GM18868 (cell line): ENCODE results near the gene AP1G1.
"Not testable (repeated sequence)": the region's sequence is repeated elsewhere in the genome, so short reads cannot be mapped to it uniquely, and the experiment has no call there.

ENCODE experiments used
- ATAC-seq: cut with Tn5 transposase; IDR thresholded peaks from one replicate; pipeline ENCODE4 v1.9.1; 2021; ENCODE audit warnings: mild to moderate bottlenecking, moderate library complexity; ENCODE audit not compliant: unreplicated experiment

Gene AP1G1

DNA sequence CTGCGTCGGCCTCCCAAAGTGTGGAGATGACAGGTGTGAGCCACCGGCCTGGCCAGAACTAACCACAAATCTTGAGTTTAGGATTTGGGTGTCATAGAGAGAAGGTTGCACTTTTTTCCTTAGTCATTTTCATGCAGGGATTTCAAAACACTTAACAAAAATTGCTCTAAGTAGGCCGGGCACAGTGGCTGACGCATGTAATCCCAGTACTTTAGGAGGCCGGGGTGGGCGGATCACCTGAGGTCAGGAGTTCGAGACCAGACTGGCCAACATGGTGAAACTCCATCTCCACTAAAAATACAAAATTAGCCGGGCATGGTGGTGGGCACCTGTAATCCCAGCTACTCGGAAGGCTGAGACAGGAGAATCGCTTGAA is 1.5 kb upstream of the AP1G1 start:
- ATAC-seq = not testable (repeated sequence)

DNA sequence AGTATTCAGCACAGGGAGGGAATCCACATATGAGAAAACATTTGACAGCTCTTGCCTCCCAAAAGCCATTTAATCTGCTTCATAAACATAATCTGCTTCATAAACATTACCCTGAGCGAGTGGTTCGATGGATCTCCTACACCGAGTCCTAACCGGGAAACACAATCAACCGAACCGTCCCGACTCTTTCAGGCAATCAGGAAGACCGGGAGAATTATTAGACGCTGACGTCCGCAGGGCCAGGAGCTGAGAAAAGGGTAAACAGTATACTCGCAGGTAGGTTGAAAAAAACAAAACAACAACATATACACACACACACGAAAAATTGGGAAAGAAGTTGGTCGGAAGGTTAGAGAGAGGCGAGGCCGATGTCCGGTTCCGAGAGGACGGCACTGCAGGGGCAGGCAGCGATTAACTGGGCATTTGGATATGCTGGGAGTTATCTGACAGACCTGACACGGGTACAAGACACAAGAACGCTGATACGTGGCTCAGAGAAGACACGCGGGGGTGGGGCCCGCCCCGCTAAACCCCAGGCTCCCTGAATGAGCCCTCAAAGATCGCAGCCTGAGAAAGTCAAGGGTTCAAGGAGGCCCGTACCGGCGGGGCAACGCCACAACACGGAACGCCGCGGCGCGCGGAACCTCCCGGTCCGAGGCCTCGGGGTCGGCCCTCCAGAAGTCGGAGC is 585 bp downstream of the AP1G1 start:
- ATAC-seq = peak; percentile 38

DNA sequence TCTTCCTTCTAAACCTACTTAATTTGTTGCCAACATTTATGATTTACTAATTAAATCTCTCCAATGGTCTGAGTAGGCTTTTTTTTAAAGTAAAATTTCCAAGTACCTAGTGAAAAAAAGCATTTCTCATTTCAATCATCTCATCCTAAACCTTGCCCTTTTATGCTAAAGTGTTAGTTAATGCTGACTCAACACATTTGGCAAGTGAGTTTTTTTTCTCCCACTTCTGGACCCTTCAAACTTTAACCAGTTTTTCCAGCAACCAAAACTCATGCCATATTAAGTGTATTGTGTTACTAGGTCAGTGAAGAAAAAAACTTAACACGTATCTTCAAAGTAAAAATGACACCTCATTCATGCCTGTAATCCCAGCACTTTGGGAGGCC is 5.3 kb downstream of the AP1G1 start:
- ATAC-seq = no peak

DNA sequence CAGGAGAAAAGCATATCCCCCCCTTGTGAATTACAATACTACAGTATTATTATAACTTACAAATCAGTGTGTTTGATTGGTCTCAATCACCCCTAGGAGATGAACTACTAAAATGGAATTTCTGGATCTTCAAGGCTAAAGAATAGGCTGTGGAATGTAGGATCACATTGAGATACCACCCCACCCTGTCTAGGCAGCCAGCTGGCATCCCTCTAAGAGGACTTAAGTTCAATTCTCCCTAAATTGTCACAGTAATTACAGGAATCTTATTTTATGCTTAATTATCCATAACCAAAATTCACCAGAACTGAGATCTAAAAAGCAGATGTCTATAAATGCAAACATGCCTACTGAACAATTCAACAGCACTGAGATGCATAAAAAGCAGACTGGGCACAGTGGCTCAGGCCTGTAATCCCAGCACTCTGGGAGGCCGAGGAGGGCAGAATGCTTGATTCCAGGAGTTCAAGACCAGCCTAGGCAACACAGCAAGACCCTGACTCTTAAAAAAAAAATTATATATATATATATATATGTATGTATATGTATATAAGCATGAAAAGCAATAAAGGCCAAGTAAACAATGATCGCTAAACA is 12.0 kb downstream of the AP1G1 start:
- ATAC-seq = no peak

DNA sequence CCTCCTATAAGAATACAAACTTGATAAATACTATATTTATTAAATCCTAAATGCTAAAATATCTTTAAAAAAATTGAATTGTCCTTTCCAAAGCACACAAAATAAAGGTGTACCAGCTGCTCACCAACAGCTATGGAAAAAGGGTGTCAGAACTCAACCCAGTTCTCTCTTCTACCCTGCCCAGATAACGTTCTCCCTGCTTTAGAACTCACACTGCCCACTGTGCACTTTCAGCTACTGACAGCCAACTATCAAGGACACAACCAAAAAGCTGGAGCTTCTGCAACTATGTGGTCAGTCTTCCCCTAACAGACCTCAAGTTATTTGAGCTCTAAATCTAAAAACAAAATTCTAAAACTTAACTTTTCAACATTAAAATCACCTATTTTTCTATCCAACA is 13.7 kb downstream of the AP1G1 start:
- ATAC-seq = no peak

DNA sequence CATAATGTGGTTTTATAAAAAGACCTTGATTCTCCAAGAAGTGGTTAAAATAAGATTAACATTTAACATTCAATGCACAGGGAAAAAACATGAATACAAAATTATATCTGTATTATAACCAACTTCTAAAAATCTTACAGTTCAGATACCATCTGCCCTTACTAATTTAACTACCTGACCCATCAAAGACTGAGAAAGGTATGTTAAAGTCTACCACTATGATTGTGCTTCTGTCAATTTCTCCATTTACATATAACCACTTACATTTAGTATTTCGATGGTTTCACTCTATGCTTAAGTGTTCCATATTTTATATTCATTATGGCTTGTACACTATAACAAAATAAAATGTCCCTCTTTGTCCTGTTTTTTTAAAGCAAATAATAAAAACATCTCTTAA is 14.6 kb downstream of the AP1G1 start:
- no peak for ATAC-seq

DNA sequence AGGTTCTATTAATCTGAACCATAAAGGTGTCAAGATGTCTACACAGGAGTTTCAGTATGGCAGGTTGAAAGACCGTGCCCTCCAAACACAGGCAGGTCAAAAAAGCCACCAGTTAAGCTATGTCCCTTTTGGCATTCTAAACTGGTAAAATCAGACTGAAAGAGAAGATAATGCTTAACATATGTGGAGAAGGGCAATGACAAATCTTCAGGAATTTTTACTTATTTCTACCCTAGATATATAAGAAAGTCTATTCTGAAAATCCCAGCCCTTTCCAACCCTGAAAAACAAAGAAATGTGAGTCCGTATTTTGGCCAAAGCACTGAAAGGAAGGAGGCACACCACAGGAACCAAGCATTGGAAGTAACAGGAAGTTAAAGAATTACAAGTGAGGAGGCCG is 16.5 kb downstream of the AP1G1 start:
- no peak for ATAC-seq

DNA sequence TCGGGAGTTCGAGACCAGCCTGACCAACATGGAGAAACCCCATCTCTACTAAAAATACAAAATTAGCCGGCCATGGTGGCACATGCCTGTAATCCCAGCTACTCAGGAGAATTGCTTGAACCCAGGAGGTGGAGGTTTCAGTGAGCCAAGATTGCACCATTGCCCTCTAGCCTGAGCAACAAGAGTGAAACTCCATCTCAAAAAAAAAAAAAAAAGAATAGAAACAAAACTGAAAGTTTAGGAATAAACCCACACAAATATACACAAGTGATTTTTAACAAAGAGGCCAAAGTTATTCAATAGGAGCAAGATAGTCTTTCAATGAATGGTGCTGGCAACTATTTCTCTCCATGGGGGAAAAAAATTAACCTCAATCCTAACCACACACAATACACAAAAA is 18.3 kb downstream of the AP1G1 start:
- ATAC-seq = not testable (repeated sequence)

DNA sequence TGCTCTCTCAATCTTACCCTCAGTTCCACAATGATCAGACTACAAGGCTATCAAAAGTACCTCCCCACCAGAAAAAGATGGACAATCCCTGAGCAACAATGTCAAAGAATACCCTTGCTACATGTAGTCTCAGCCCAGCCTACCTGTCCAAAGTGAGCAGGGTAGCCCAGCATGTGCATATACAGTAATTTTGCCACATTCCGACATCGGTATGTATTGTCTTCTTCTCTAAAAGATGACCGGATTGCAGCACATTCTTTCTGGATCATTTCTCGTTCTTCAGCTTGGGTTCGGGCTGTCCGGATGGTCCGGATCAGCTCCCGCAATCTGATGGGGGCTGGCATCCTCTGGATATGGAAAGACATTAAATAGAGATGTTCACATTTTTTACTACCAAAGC is 19.5 kb downstream of the AP1G1 start:
- no peak for ATAC-seq

DNA sequence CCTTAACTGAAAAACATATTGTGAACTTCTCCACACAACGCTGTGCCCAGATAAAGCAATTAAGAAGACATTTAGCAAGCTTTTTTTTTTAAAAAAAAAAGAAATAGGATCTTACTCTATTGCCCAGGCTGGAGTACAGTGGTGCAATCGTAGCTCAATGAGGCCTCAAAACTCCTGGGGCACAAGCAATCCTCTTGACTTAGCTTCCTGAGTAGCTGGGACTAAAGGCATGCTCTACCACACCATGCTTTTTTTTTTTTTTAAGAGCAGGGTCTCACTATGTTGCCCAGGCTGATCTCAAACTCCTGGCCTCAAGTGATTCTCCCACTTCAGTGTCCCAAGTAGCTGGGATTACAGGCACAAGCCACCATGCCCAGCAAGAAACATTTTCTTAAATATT is 20.1 kb downstream of the AP1G1 start:
- ATAC-seq = no peak

DNA sequence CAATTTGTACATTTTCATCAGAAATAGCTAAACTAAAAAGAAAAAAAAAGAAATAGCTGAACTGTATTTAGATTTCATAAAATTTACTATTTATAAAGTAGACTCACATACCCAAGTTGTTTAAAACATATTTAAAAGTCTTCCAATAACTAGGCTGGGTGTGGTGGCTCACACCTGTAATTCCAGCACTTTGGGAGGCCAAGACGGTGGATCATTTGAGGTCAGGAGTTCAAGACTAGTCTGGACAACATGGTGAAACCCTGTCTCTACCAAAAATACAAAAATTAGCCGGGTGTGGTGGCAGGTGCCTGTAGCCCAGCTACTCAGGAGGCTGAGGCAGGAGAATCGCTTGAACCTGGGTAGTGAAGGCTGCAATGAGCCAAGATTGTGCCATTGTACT is 23.5 kb downstream of the AP1G1 start:
- ATAC-seq = not testable (repeated sequence)

DNA sequence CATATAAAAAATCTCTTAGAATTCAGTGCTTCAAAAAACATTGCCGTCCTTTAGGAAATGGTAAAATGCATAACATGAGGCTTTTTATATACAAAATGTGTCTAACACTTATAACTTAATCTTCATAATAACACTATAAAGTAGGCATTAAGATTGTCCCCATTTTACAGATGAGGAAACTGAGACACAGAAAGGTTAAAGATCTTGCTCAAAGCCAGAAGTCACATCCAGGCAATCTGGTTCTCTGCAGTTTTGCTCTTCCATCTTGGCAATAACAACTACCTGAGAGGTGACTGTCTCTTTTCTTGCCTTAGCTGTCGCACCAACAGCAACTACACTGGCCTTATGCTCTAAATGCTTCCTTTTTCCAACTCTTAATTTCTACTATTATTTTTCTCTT is 24.5 kb downstream of the AP1G1 start:
- ATAC-seq = no peak

DNA sequence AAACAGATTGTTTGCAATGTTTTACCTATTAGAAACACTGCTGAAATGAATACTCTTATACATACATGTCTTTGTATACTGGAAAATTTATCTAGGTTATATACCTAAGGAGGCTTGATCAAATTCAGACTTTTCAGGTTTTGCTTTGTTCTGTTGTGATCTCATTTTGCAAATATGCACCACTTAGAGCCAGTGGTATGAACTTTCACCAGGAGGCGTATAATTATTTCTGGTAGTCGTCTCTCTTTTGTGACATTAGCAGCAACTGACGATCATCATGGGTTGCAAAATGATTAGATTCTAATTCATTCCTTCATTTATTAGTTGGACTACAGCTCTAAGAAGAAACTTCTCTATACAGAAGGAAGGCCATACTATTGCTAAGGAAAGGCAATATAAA is 26.9 kb downstream of the AP1G1 start:
- ATAC-seq = no peak

DNA sequence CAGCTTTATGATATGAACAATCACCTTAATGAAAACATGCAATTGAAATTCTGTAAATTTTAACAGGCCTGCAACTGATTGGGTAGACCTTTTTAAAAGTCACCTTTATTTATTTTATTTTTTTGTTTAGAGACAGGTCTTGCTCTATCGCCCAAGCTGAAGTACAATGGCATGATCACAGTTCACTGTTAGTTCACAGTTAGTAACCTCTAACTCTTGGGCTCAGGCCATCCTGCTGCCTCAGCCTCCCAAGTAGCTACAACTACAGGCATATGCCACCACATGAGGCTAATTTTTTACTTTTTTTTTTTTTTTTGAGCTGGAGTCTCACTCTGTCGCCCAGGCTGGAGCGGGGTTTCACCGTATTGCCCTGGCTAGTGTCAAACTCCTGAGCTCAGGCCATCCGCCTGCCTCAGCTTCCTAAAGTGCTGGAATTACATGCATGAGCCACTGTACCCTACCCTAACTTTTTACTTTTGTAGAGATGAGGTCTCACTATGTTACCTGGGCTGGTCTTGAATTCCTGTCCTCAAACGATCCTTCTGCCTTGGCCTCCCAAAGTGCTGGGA is 28.0 kb downstream of the AP1G1 start:
- no peak for ATAC-seq

DNA sequence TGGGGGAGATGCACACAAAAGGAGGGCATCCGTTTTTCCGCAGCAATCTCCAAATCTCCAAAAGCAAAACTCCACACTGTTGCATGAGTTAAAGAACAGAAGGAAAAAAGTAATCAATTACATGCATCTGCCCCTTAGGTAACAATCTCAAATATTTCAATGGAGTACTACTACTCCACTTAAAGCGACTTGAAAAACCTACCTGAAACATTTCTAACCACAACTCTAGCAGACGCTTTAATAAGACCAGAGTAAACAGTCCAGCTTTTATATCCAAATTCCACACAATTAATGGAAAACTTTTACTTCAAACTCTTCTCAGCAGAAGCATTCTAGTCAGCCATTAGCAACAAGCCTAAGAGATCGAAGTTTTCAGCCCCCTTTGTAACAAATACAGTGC is 29.9 kb downstream of the AP1G1 start:
- ATAC-seq = no peak

DNA sequence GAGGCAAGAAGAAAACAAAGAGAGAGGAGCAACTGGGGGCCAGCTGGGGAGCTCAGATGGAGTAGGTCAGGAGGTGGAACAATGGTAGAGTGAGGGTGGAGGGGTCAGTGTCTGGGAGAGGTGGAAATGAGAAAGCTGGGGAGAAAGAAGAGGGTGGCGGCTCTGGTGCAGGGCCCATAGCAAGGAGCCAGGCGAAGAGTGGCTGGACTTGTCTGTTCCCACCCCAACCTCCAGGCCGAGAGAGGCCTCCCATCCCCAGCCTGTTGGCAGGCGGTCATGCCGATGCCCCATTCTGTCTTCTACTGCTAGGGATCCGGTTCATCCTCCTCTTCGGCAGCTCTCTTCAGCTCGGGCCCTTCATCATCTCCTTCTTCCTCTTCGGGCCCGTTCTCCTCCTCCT is 31.3 kb downstream of the AP1G1 start:
- no peak for ATAC-seq

DNA sequence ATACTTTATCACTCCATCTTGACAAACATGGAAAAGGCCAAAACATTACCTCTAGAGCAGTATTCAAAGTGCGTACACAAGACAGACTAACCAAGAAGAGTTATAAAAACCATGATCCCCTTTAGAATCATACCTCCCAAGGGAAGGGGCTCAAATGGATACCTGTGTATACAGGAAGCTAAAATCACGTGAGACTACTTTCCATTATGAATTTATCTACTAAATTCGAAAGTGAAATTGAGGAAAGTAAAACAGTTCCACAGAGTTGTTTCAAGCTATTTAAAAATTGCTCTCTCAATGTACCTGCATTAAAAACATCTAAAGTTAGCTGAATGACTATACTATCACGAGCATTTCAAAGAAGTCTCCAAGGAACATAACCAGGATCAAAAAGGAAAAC is 32.7 kb downstream of the AP1G1 start:
- no peak for ATAC-seq

DNA sequence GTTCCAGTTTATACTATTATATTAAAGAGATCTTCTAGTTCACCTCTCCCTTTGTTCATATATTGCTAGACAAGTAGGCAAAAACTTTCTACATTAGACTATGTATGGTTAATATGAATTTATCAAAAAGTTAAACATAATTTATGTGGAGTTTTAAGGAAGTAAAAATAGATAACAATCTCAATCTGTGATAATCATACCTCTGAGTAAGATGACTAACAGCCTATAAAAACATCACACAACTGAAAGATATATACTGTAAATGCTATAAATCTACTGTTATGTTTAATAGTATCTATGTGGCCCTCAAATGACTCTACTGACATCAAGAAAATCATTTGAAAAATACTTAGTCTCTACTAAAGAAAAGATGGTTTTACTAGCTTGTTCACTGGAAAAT is 37.1 kb downstream of the AP1G1 start:
- no peak for ATAC-seq

DNA sequence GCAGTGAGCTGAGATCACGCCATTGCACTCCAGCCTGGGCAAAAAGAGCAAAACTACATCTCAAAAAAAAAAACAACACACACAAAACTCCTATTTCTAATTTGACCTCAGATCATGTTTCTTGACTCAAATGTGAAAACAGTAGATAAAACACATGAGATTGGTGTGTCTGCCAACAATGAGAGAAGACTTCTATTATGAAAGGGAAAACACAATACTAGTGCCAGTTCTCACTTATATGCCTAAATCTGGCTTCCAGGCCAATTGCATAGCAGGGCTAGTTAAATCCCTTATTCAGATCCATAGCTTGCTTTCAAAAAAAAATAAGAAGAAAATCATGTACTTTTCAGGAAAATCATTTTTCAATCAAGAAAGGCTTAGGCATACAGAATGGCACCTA is 39.4 kb downstream of the AP1G1 start:
- ATAC-seq = no peak

DNA sequence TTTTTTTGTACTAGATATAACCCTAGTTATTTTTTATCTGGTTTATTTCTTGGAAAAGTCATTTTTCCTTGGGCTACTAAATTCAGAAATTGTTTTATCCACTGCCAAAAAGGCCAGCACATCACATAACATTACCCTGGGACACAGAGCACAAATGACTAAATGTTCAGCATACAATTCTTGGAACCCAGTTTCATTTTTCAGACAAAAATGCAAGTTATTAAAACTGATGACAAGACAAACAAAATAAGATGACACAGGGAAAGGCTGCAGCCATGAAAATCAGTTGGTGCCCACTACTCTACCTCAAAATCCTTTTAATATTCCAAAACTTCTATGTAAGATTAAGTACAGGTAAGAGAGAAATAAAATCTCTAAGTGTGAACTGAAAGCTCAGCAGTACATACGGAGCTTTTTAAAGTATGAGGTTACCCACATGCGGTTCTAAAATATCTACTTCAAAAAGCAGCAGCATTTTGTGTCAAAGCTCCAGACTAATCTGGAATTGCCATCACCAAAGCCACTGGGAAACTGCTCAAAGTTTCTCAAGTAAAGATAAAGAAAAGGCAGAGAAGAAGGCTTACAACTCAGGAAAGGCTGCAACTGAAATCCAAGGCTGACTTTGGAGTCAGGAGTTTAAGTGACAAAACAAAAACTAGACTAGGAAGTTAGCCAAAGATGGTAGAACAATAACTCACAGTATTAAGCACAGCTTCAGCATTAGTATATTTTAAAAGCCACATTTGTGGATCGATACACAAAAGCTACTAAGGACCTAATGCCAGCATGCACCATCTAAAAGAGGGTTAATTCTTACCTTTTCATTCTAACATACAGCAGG is 41.4 kb downstream of the AP1G1 start:
- ATAC-seq = no peak

DNA sequence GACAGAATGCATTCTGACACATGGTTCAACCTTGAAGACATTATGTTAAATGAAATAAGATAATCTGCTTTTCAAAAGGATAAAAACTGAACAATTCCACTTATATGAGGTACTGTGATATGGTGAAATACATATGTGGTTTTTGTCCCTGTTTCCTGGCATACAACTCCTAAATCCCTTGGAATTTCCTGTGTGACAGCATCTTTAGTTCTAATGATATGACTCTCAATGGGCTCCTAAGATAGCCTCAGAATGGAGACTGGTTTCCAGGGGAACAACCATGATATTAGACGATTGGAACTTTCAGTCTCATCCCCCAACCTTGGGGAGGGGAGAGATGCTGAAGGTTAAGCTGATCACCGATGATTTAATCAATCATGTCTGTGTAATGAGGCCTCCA is 46.4 kb downstream of the AP1G1 start:
- ATAC-seq = no peak

DNA sequence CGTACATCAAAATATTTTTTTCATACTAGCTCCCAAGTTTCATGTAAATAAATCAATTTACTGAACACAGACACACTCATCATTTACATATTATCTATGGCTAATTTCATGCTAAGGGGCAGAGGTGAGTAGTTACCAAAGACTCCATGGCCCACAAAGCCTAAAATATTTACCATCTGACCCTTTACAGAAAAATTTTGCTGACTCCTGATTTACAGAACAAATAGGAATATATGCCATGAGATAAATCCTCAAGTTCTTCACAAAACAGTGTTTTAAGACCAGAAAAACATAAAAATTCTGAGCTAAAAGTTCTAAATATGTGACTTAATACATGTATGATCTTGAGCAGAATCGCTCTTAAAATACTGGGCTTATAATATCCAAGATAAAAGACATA is 47.5 kb downstream of the AP1G1 start:
- no peak for ATAC-seq
